ENCODE data around the gene ZC3H4. TPM values are rescaled to one million over a fixed set of nuclear protein-coding genes. Genes with fewer than 3 reads are reported as not detected.

ZC3H4 gene
- total RNA-seq, 1 experiment from 2014 or later = 45.1 TPM

DNA sequence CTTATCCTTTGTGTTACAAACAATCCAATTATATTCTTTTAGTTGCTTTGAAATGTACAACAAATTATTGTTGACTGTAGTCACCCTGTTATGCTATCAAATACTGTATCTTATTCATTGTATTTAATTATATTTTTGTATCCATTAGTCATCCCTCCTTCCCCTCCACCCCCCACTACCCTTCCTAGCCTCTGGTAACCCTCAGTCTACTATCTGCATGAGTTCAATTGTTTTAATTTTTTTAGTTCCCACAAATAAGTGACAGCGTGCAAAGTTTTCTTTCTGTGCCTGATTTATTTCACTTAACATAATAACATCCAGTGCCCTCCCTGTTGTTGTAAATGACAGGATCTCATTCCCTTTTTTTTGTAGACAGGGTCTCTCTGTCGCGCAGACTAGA is 21.6 kb upstream of the ZC3H4 start:
- no peak for TF ChIP-seq SP1 (IDR thresholded peaks at IDR 0.05; ENCODE audit: low read depth)
- TF ChIP-seq JUND (IDR thresholded peaks at IDR 0.05) = no peak
- no peak for TF ChIP-seq CEBPB (IDR thresholded peaks at IDR 0.05; ENCODE audit: low read depth)
- TF ChIP-seq EZH2 (IDR thresholded peaks at IDR 0.05) = no peak
- TF ChIP-seq SIN3A (IDR thresholded peaks at IDR 0.05; ENCODE audit: low read depth) = no peak
- no peak for TF ChIP-seq EZH2phosphoT487 (IDR thresholded peaks at IDR 0.05; ENCODE audit: borderline replicate concordance)
- TF ChIP-seq YY1 (IDR thresholded peaks at IDR 0.05; ENCODE audit: extremely low read depth, insufficient replicate concordance, low read depth, low read length) = no peak
- TF ChIP-seq POLR2A (IDR thresholded peaks at IDR 0.05; ENCODE audit: borderline replicate concordance, extremely low read depth, insufficient read depth, insufficient read length) = no peak
- TF ChIP-seq EGR1 (IDR thresholded peaks at IDR 0.05; ENCODE audit: low read depth) = no peak
- TF ChIP-seq, protein P1, sequence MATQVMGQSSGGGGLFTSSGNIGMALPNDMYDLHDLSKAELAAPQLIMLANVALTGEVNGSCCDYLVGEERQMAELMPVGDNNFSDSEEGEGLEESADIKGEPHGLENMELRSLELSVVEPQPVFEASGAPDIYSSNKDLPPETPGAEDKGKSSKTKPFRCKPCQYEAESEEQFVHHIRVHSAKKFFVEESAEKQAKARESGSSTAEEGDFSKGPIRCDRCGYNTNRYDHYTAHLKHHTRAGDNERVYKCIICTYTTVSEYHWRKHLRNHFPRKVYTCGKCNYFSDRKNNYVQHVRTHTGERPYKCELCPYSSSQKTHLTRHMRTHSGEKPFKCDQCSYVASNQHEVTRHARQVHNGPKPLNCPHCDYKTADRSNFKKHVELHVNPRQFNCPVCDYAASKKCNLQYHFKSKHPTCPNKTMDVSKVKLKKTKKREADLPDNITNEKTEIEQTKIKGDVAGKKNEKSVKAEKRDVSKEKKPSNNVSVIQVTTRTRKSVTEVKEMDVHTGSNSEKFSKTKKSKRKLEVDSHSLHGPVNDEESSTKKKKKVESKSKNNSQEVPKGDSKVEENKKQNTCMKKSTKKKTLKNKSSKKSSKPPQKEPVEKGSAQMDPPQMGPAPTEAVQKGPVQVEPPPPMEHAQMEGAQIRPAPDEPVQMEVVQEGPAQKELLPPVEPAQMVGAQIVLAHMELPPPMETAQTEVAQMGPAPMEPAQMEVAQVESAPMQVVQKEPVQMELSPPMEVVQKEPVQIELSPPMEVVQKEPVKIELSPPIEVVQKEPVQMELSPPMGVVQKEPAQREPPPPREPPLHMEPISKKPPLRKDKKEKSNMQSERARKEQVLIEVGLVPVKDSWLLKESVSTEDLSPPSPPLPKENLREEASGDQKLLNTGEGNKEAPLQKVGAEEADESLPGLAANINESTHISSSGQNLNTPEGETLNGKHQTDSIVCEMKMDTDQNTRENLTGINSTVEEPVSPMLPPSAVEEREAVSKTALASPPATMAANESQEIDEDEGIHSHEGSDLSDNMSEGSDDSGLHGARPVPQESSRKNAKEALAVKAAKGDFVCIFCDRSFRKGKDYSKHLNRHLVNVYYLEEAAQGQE (IDR thresholded peaks at IDR 0.05; ENCODE audit: low read depth) = no peak
- TF ChIP-seq POLR2AphosphoS5 (IDR thresholded peaks at IDR 0.05; ENCODE audit: low read depth, low read length) = no peak
- H3K27ac ChIP-seq (ENCODE audit: low read depth, low read length) = no peak overlapping the region; the same call in 1 of the 2 replicates
- H3K9me3 ChIP-seq (ENCODE audit: control insufficient read depth in 1 of 2, insufficient read depth in 1 of 2, low read depth in 1 of 2, low read length in 2 of 2) = peaks cover 0 to under 1% of the 10 kb centered on the region in 2 experiments; a peak in 1 of 4 replicates
- RAD21 ChIA-PET (ENCODE audit: low non-redundant PET in 1 of 2, low total read pairs in 2 of 2, uncharacterized antibody in 2 of 2, unreplicated experiment in 2 of 2) = no interaction called here
- H4K20me1 ChIP-seq (ENCODE audit: insufficient read depth) = peaks cover 20% of the 10 kb centered on the region; the same call in 1 of the 2 replicates
- H3K27me3 ChIP-seq (ENCODE audit: insufficient read depth, low read length) = no peaks in the 10 kb centered on the region
- CTCF ChIA-PET = no interaction called here
- ATAC-seq = no peak
- no peak overlapping the region for H3K9ac ChIP-seq (ENCODE audit: low read length)
- H2AFZ ChIP-seq (ENCODE audit: low read depth, low read length, poor library complexity, severe bottlenecking) = no peak overlapping the region
- H3K4me2 ChIP-seq (ENCODE audit: low read length) = peak overlapping the region; percentile 4; the same call in 1 of the 2 replicates
- POLR2A ChIA-PET = no interaction called here
- intact Hi-C loops (cut with micrococcal nuclease) = no loop called here
- H3K9me2 ChIP-seq (ENCODE audit: insufficient read depth) = no peaks in the 10 kb centered on the region
- BruUV-seq (replicated peaks) = no TSS peak
- H3K4me1 ChIP-seq (ENCODE audit: control insufficient read depth in 1 of 2, insufficient read depth in 2 of 2, low read length in 2 of 2) = peaks cover 34 to 62% of the 10 kb centered on the region in 2 experiments
- no peak overlapping the region for H3K4me3 ChIP-seq (replicated peaks in 1 of 2; ENCODE audit: low read depth in 1 of 2, low read length in 2 of 2)
- H3K79me2 ChIP-seq (ENCODE audit: insufficient read depth, low read length) = peaks cover 95% of the 10 kb centered on the region
- peaks cover 5 to 11% of the 10 kb centered on the region in 2 experiments; a peak in 3 of 4 replicates for H3K36me3 ChIP-seq (ENCODE audit: control insufficient read depth in 1 of 2, insufficient read depth in 2 of 2, low read length in 2 of 2)
- no peak for DNase-seq (ENCODE audit: low read depth, low spot score)
